Astrocyte (in vitro differentiated cells and primary cell): ENCODE results near the gene C12orf42. TPM values are rescaled to one million over a fixed set of nuclear protein-coding genes. Genes with fewer than 3 reads are reported as not detected.

Experiments used
- DNase-seq: peaks from one replicate; pipeline ENCODE4 v3.0.0-alpha.2; 2010; ENCODE audit warnings: low read depth
- FAIRE-seq: peaks from 2 replicates; lab custom pipeline; 2011; peaks lifted over from hg19 to GRCh38; lab: Jason Lieb, UNC
- H2AFZ ChIP-seq: 2 replicates; pipeline ENCODE4 v1.6.0; 2012; ENCODE audit warnings: low read depth, low read length, inconsistent platforms
- H3K27ac ChIP-seq: 2 replicates; pipeline ENCODE4 v1.5.1; 2011; ENCODE audit warnings: low read depth, low read length, inconsistent platforms
- H3K27me3 ChIP-seq: 2 replicates; pipeline ENCODE4 v1.6.0; 2011; ENCODE audit warnings: low read length, inconsistent platforms; ENCODE audit not compliant: insufficient read depth
- H3K36me3 ChIP-seq: 2 replicates; pipeline ENCODE4 v1.5.1; 2011; ENCODE audit warnings: low read length, inconsistent platforms; ENCODE audit not compliant: insufficient read depth
- H3K4me1 ChIP-seq: 2 replicates; pipeline ENCODE4 v1.5.1; 2011; ENCODE audit warnings: low read length, inconsistent platforms; ENCODE audit not compliant: insufficient read depth
- H3K4me2 ChIP-seq: 2 replicates; pipeline ENCODE4 v1.6.0; 2012; ENCODE audit warnings: low read length, inconsistent platforms
- H3K4me3 ChIP-seq: 2 replicates; pipeline ENCODE4 v1.5.1; 2011; ENCODE audit warnings: low read depth, mild to moderate bottlenecking, low read length, inconsistent platforms; ENCODE audit not compliant: insufficient read depth
- H3K79me2 ChIP-seq: 2 replicates; pipeline ENCODE4 v1.6.0; 2012; ENCODE audit warnings: mild to moderate bottlenecking, low read length, inconsistent platforms; ENCODE audit not compliant: insufficient read depth
- H3K9ac ChIP-seq: 2 replicates; pipeline ENCODE4 v1.6.0; 2012; ENCODE audit warnings: mild to moderate bottlenecking, low read length, inconsistent platforms
- H3K9me3 ChIP-seq: 2 replicates; pipeline ENCODE4 v1.5.1; 2012; ENCODE audit warnings: low read depth, mild to moderate bottlenecking, low read length, inconsistent platforms; ENCODE audit not compliant: insufficient read depth
- H4K20me1 ChIP-seq: 2 replicates; pipeline ENCODE4 v1.6.0; 2012; ENCODE audit warnings: low read length, inconsistent platforms; ENCODE audit not compliant: insufficient read depth
- H3K27ac Mint-ChIP-seq: one replicate; pipeline ENCODE4 v1.8.0; 2021; ENCODE audit warnings: mild to moderate bottlenecking, mixed read lengths; ENCODE audit not compliant: unreplicated experiment
- H3K27me3 Mint-ChIP-seq: one replicate; pipeline ENCODE4 v1.8.0; 2021; ENCODE audit warnings: low read depth, mixed read lengths; ENCODE audit not compliant: unreplicated experiment
- H3K36me3 Mint-ChIP-seq: one replicate; pipeline ENCODE4 v1.8.0; 2021; ENCODE audit warnings: low read depth, mixed read lengths; ENCODE audit not compliant: unreplicated experiment
- H3K4me1 Mint-ChIP-seq: one replicate; pipeline ENCODE4 v1.8.0; 2021; ENCODE audit warnings: low read depth, mixed read lengths; ENCODE audit not compliant: unreplicated experiment
- H3K4me3 Mint-ChIP-seq: one replicate; pipeline ENCODE4 v1.8.0; 2021; ENCODE audit warnings: mild to moderate bottlenecking, moderate library complexity, mixed read lengths; ENCODE audit not compliant: unreplicated experiment
- H3K9me3 Mint-ChIP-seq: one replicate; pipeline ENCODE4 v1.8.0; 2021; ENCODE audit warnings: mild to moderate bottlenecking, mixed read lengths; ENCODE audit not compliant: unreplicated experiment
- EZH2 ChIP-seq: IDR thresholded peaks from 2 replicates; pipeline ENCODE4 v1.6.1; 2012; ENCODE audit warnings: mild to moderate bottlenecking, low read length, inconsistent platforms; ENCODE audit not compliant: insufficient read depth
- total RNA-seq: library from RNA; stranded (reverse); gene quantifications from 2 replicates; pipeline ENCODE4 v1.2.1, GENCODE V29; 2021
- TF ChIP-seq, protein P1 (sequence below): IDR thresholded peaks from 2 replicates; pipeline ENCODE4 v1.5.1; 2011; ENCODE audit warnings: low read depth, mild to moderate bottlenecking, inconsistent platforms, low read length, moderate library complexity; ENCODE audit not compliant: insufficient read depth

Gene C12orf42
- total RNA-seq, 1 donor from 2014 or later, result not detected

DNA sequence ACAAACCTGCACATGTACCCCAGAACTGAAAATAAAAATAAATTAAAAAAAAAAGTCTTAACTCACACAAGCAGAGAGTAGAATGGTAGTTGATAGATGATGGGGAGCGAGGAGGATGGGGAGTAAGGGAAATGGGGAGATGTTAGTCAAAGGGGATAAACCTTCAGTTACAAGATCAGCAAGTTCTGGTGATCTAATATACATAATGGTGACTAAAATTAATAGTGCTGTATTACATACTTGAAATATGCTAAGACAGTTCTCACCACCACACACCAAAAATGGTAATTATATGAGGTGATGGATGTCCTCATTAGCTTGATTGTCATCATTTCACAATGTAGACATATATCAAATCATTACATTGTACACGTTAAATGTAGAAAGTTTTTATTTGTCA, 3.2 kb upstream of the C12orf42 start:
- H3K79me2 ChIP-seq, result no peaks in the 10 kb centered on the region
- H3K36me3 Mint-ChIP-seq, result no peaks in the 10 kb centered on the region
- no peak overlapping the region for H2AFZ ChIP-seq
- H3K9ac ChIP-seq, result no peak overlapping the region
- H3K27me3 ChIP-seq, result peaks cover 14% of the 10 kb centered on the region
- H3K36me3 ChIP-seq, result no peaks in the 10 kb centered on the region
- H4K20me1 ChIP-seq, result no peaks in the 10 kb centered on the region
- H3K27ac ChIP-seq, result no peak overlapping the region
- FAIRE-seq (no peak), DNase-seq (no peak)
- H3K9me3 ChIP-seq, result no peaks in the 10 kb centered on the region
- no peak overlapping the region for H3K4me3 Mint-ChIP-seq
- H3K4me1 ChIP-seq, result peaks cover 5% of the 10 kb centered on the region
- H3K27me3 Mint-ChIP-seq, result peaks cover 20% of the 10 kb centered on the region
- H3K27ac Mint-ChIP-seq, result no peak overlapping the region
- H3K4me3 ChIP-seq, result no peak overlapping the region
- no peak for TF ChIP-seq EZH2
- TF ChIP-seq, protein P1, sequence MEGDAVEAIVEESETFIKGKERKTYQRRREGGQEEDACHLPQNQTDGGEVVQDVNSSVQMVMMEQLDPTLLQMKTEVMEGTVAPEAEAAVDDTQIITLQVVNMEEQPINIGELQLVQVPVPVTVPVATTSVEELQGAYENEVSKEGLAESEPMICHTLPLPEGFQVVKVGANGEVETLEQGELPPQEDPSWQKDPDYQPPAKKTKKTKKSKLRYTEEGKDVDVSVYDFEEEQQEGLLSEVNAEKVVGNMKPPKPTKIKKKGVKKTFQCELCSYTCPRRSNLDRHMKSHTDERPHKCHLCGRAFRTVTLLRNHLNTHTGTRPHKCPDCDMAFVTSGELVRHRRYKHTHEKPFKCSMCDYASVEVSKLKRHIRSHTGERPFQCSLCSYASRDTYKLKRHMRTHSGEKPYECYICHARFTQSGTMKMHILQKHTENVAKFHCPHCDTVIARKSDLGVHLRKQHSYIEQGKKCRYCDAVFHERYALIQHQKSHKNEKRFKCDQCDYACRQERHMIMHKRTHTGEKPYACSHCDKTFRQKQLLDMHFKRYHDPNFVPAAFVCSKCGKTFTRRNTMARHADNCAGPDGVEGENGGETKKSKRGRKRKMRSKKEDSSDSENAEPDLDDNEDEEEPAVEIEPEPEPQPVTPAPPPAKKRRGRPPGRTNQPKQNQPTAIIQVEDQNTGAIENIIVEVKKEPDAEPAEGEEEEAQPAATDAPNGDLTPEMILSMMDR, result no peak
- H3K9me3 Mint-ChIP-seq, result peaks cover 3% of the 10 kb centered on the region
- H3K4me1 Mint-ChIP-seq, result peaks cover 15% of the 10 kb centered on the region
- no peak overlapping the region for H3K4me2 ChIP-seq

DNA sequence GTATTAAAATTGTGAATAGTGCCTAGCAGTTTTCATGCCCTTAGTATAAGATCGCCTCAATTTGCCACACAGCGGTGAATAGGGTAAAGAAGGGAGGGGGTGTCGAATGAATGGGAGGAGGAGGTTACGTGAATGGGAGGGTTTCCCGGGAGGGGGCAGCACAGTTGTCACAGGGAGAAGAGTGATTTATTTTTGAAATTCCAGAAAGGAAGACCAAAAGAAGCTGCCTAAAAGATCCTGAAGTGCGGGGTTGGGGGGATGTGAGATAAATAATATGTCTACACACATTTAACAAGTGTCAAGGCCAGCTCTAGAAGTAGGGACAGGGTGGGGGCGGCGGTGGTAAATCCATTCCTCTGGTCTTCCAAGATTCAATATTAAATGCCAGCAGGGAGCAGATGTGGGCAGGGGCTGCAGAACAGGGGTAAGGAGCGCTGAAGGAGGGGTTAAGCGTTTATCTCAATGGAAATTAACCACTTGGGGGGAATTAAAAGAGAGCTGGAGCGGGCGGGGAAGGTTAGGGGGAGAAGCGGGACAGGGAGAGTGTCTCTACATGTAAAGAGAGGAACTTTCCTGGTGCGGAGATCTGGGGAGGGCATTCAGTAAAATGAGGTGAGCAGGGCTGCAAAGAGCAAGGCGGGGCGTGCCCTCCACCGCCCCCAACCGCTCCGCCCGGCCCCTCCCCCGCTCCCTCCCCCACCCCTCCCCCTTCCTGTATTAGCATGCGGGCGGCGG, 867 bp downstream of the C12orf42 start:
- peaks cover 5% of the 10 kb centered on the region for H3K4me1 ChIP-seq
- H3K4me2 ChIP-seq, result peak overlapping the region; percentile 79
- no peak for DNase-seq
- no peak overlapping the region for H3K4me3 ChIP-seq
- no peaks in the 10 kb centered on the region for H3K79me2 ChIP-seq
- H3K27me3 ChIP-seq, result peaks cover 22% of the 10 kb centered on the region
- H3K9ac ChIP-seq, result no peak overlapping the region
- H3K27ac ChIP-seq, result no peak overlapping the region
- Mint-ChIP-seq H3K4me1 (peaks cover 10% of the 10 kb centered on the region), H3K9me3 (no peaks in the 10 kb centered on the region), H3K27ac (no peak overlapping the region), H3K27me3 (peaks cover 22% of the 10 kb centered on the region), H3K4me3 (peak overlapping the region; percentile 79), H3K36me3 (no peaks in the 10 kb centered on the region)
- H3K9me3 ChIP-seq, result no peaks in the 10 kb centered on the region
- H3K36me3 ChIP-seq, result no peaks in the 10 kb centered on the region
- TF ChIP-seq EZH2, result no peak
- TF ChIP-seq, protein P1, result no peak
- H2AFZ ChIP-seq, result no peak overlapping the region
- FAIRE-seq, result no peak
- no peaks in the 10 kb centered on the region for H4K20me1 ChIP-seq
